ENCODE data around the gene ZNF212.

Gene ZNF212

DNA sequence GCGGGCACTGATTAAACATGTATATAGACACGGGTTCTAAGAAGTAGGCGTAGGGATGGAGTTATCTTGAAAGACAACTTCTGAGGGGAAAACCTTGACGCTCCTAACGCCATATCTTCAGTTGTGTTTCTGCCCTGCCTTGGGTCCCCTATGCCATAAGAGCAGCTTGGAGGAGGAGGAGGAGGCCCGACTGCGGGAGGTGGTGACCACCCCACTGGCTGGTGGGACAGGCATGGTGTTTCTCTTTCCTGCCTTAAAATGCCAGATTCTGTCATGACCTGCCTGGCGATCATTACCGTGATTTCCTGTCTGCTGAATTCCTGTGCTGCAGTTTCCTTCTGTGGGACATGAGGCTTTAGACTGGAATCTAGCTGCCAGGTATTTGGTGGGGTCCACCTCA lies 38.4 kb downstream of the ZNF212 start:
- Histone ChIP-seq H2AFZ (ENCODE audit: low read length) (no peak overlapping the region), H3K4me3 (ENCODE audit: low read length, poor library complexity, severe bottlenecking) (no peak overlapping the region), H3K9me3 (ENCODE audit: insufficient read depth, low read depth, low read length) (no peaks in the 10 kb centered on the region), H3K4me2 (ENCODE audit: low read depth, low read length, poor library complexity, severe bottlenecking) (no peak overlapping the region), H3K27me3 (ENCODE audit: insufficient read depth, low read length, poor library complexity, severe bottlenecking) (no peaks in the 10 kb centered on the region), H4K20me1 (ENCODE audit: insufficient read depth, low read length, poor library complexity, severe bottlenecking) (no peaks in the 10 kb centered on the region), H3K79me2 (ENCODE audit: insufficient read depth, low read length) (no peaks in the 10 kb centered on the region), H3K36me3 (ENCODE audit: insufficient read depth, low read length) (no peaks in the 10 kb centered on the region), H3K9me2 (replicated peaks; ENCODE audit: low read depth, low read length) (no peaks in the 10 kb centered on the region), H3K4me1 (ENCODE audit: insufficient read depth, low read length, poor library complexity, severe bottlenecking) (no peaks in the 10 kb centered on the region), H3K9ac (ENCODE audit: low read depth, low read length, poor library complexity, severe bottlenecking) (no peak overlapping the region), H3F3A (ENCODE audit: low read depth) (no peaks in the 10 kb centered on the region)
- no peak for TF ChIP-seq EZH2phosphoT487 (IDR thresholded peaks at IDR 0.05; ENCODE audit: borderline replicate concordance)
- TF ChIP-seq, protein P1, sequence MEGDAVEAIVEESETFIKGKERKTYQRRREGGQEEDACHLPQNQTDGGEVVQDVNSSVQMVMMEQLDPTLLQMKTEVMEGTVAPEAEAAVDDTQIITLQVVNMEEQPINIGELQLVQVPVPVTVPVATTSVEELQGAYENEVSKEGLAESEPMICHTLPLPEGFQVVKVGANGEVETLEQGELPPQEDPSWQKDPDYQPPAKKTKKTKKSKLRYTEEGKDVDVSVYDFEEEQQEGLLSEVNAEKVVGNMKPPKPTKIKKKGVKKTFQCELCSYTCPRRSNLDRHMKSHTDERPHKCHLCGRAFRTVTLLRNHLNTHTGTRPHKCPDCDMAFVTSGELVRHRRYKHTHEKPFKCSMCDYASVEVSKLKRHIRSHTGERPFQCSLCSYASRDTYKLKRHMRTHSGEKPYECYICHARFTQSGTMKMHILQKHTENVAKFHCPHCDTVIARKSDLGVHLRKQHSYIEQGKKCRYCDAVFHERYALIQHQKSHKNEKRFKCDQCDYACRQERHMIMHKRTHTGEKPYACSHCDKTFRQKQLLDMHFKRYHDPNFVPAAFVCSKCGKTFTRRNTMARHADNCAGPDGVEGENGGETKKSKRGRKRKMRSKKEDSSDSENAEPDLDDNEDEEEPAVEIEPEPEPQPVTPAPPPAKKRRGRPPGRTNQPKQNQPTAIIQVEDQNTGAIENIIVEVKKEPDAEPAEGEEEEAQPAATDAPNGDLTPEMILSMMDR (conservative IDR thresholded peaks at IDR 0.05; ENCODE audit: low read length), result no peak

DNA sequence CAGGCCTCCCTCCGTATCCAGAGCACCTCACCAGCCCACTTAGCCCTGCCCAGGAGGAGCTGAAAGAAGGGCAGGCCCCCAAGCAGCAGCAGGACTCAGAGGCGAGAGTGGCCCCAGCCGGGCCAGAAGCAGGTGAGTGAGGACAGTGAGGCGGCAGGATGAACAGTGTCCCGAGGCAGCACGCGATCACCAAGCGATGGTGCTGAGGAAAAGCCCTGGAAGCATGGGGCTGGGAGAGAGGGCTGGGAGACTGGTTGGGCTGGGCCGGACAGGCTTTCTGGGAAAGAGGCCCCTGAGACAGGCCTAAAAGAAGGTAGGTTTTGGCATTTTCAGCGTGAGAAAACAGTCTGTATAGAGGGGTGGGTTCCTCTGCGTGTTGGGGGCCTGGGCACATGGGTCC lies 38.9 kb downstream of the ZNF212 start:
- H3K4me1 ChIP-seq (ENCODE audit: insufficient read depth, low read length, poor library complexity, severe bottlenecking), result no peaks in the 10 kb centered on the region
- H3K4me2 ChIP-seq (ENCODE audit: low read depth, low read length, poor library complexity, severe bottlenecking), result no peak overlapping the region
- H3K9ac ChIP-seq (ENCODE audit: low read depth, low read length, poor library complexity, severe bottlenecking), result no peak overlapping the region
- no peaks in the 10 kb centered on the region for H3K9me2 ChIP-seq (replicated peaks; ENCODE audit: low read depth, low read length)
- H3K9me3 ChIP-seq (ENCODE audit: insufficient read depth, low read depth, low read length), result no peaks in the 10 kb centered on the region
- no peaks in the 10 kb centered on the region for H3K36me3 ChIP-seq (ENCODE audit: insufficient read depth, low read length)
- no peak for TF ChIP-seq EZH2phosphoT487 (IDR thresholded peaks at IDR 0.05; ENCODE audit: borderline replicate concordance)
- H3F3A ChIP-seq (ENCODE audit: low read depth), result no peaks in the 10 kb centered on the region
- no peaks in the 10 kb centered on the region for H3K79me2 ChIP-seq (ENCODE audit: insufficient read depth, low read length)
- H3K27me3 ChIP-seq (ENCODE audit: insufficient read depth, low read length, poor library complexity, severe bottlenecking), result no peaks in the 10 kb centered on the region
- no peak overlapping the region for H3K4me3 ChIP-seq (ENCODE audit: low read length, poor library complexity, severe bottlenecking)
- no peaks in the 10 kb centered on the region for H4K20me1 ChIP-seq (ENCODE audit: insufficient read depth, low read length, poor library complexity, severe bottlenecking)
- H2AFZ ChIP-seq (ENCODE audit: low read length), result no peak overlapping the region

DNA sequence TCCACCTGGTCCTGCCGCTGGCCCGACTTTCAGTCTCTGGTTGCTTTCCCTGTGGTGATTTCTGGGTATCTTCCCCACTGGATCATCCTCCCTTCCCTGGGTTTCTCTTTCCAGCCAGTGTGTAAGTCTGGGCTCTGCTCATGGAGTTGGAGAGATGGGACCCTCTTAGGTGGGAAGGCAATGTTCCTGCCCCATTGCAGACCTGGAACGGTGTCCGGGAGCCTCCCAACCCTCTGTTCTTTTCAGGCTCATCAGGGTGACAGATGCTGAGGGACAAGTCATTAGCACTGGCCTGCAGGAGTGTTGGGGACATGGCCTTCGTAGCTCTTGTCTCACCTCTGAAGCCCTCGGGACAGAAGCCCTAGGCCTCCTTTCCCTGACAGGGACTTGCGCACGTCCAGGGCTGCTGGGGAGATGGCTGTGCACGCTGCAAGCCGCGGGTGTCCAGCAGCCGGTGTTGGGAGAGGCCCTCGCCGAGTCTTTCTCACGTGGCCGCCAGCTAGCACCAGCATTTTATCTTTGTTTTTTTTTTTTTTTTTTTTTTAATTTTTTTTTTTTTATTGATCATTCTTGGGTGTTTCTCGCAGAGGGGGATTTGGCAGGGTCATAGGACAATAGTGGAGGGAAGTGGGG lies 39.8 kb downstream of the ZNF212 start:
- Histone ChIP-seq H3K27me3 (ENCODE audit: insufficient read depth, low read length, poor library complexity, severe bottlenecking) (no peaks in the 10 kb centered on the region), H3K4me1 (ENCODE audit: insufficient read depth, low read length, poor library complexity, severe bottlenecking) (peaks cover 4% of the 10 kb centered on the region), H3K79me2 (ENCODE audit: insufficient read depth, low read length) (no peaks in the 10 kb centered on the region), H3F3A (ENCODE audit: low read depth) (no peaks in the 10 kb centered on the region), H3K9me2 (replicated peaks; ENCODE audit: low read depth, low read length) (no peaks in the 10 kb centered on the region), H3K4me2 (ENCODE audit: low read depth, low read length, poor library complexity, severe bottlenecking) (no peak overlapping the region), H3K9me3 (ENCODE audit: insufficient read depth, low read depth, low read length) (no peaks in the 10 kb centered on the region), H3K36me3 (ENCODE audit: insufficient read depth, low read length) (no peaks in the 10 kb centered on the region), H3K9ac (ENCODE audit: low read depth, low read length, poor library complexity, severe bottlenecking) (no peak overlapping the region), H3K4me3 (ENCODE audit: low read length, poor library complexity, severe bottlenecking) (no peak overlapping the region), H2AFZ (ENCODE audit: low read length) (no peak overlapping the region), H4K20me1 (ENCODE audit: insufficient read depth, low read length, poor library complexity, severe bottlenecking) (no peaks in the 10 kb centered on the region)
- TF ChIP-seq, protein P1 (conservative IDR thresholded peaks at IDR 0.05; ENCODE audit: low read length), result no peak
- TF ChIP-seq EZH2phosphoT487 (IDR thresholded peaks at IDR 0.05; ENCODE audit: borderline replicate concordance), result no peak

DNA sequence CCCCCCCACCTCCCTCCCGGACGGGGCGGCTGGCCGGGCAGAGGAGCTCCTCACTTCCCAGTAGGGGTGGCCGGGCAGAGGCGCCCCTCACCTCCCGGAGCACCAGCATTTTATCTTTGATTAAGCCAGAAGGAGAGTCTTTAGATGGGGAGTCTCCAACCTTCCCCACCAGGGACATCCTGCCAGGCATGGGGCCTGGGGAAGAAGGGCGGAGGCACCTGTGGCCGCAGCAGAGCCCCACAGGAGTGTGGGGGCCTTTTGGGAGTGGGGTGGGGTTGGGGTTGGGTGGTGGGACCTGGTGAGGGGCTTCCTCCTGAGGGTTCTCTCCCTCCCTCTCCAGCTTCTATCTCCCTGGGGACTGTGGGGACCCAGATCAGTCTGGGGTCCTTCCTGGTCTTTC lies 40.7 kb downstream of the ZNF212 start:
- H3K27me3 ChIP-seq (ENCODE audit: insufficient read depth, low read length, poor library complexity, severe bottlenecking), result no peaks in the 10 kb centered on the region
- no peaks in the 10 kb centered on the region for H3K9me2 ChIP-seq (replicated peaks; ENCODE audit: low read depth, low read length)

More for the DNA sequence above, 40.7 kb downstream of the ZNF212 start:
- no peak overlapping the region for H3K4me2 ChIP-seq (ENCODE audit: low read depth, low read length, poor library complexity, severe bottlenecking)
- H3K9me3 ChIP-seq (ENCODE audit: insufficient read depth, low read depth, low read length), result no peaks in the 10 kb centered on the region
- TF ChIP-seq, protein P1 (conservative IDR thresholded peaks at IDR 0.05; ENCODE audit: low read length), result no peak
- TF ChIP-seq EZH2phosphoT487 (IDR thresholded peaks at IDR 0.05; ENCODE audit: borderline replicate concordance), result no peak
- no peaks in the 10 kb centered on the region for H3K36me3 ChIP-seq (ENCODE audit: insufficient read depth, low read length)
- H4K20me1 ChIP-seq (ENCODE audit: insufficient read depth, low read length, poor library complexity, severe bottlenecking), result no peaks in the 10 kb centered on the region
- H2AFZ ChIP-seq (ENCODE audit: low read length), result no peak overlapping the region
- no peaks in the 10 kb centered on the region for H3F3A ChIP-seq (ENCODE audit: low read depth)
- H3K79me2 ChIP-seq (ENCODE audit: insufficient read depth, low read length), result no peaks in the 10 kb centered on the region
- H3K9ac ChIP-seq (ENCODE audit: low read depth, low read length, poor library complexity, severe bottlenecking), result no peak overlapping the region
- no peak overlapping the region for H3K4me3 ChIP-seq (ENCODE audit: low read length, poor library complexity, severe bottlenecking)
- H3K4me1 ChIP-seq (ENCODE audit: insufficient read depth, low read length, poor library complexity, severe bottlenecking), result peaks cover 9% of the 10 kb centered on the region

All from Loucy (cell line).